ENCODE measurements around the gene LRRC15.

DNA sequence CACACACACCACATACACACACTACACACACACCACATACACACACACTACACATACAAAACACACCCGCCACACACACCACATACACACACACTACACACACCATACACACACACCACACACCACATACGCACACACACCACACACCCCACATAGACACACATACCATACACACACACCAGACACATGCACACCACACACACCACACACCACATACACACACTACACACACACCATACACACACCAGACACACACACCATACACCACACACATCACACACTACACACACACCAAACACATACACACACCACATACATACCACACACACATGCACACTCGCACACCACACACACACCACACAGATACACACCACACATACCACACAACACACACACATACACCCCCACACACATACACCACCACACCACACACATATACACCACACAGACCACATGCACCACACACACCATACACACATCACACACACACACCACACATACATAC lies 44.7 kb downstream of the LRRC15 start:
- TF ChIP-seq, protein P1, sequence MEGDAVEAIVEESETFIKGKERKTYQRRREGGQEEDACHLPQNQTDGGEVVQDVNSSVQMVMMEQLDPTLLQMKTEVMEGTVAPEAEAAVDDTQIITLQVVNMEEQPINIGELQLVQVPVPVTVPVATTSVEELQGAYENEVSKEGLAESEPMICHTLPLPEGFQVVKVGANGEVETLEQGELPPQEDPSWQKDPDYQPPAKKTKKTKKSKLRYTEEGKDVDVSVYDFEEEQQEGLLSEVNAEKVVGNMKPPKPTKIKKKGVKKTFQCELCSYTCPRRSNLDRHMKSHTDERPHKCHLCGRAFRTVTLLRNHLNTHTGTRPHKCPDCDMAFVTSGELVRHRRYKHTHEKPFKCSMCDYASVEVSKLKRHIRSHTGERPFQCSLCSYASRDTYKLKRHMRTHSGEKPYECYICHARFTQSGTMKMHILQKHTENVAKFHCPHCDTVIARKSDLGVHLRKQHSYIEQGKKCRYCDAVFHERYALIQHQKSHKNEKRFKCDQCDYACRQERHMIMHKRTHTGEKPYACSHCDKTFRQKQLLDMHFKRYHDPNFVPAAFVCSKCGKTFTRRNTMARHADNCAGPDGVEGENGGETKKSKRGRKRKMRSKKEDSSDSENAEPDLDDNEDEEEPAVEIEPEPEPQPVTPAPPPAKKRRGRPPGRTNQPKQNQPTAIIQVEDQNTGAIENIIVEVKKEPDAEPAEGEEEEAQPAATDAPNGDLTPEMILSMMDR (IDR thresholded peaks at IDR 0.05), result no peak
- TF ChIP-seq JUN (CRISPR knock-in tag; IDR thresholded peaks at IDR 0.05) (no peak), FOXK1 (CRISPR knock-in tag; IDR thresholded peaks at IDR 0.05) (no peak), NFYB (CRISPR knock-in tag; conservative IDR thresholded peaks at IDR 0.05; ENCODE audit: low read depth) (no peak), TEAD4 (CRISPR knock-in tag; IDR thresholded peaks at IDR 0.05) (no peak), ESRRA (CRISPR knock-in tag; IDR thresholded peaks at IDR 0.05; ENCODE audit: borderline replicate concordance) (no peak), CBFB (CRISPR knock-in tag; IDR thresholded peaks at IDR 0.05; ENCODE audit: low read depth) (no peak), SP1 (CRISPR knock-in tag; conservative IDR thresholded peaks at IDR 0.05) (no peak), ZNF671 (CRISPR knock-in tag; IDR thresholded peaks at IDR 0.05) (no peak), TP53 (CRISPR knock-in tag; IDR thresholded peaks at IDR 0.05) (no peak), NFE2L1 (CRISPR knock-in tag; IDR thresholded peaks at IDR 0.05) (no peak), ZNF121 (CRISPR knock-in tag; IDR thresholded peaks at IDR 0.05) (no peak)
- TF ChIP-seq, protein P2, sequence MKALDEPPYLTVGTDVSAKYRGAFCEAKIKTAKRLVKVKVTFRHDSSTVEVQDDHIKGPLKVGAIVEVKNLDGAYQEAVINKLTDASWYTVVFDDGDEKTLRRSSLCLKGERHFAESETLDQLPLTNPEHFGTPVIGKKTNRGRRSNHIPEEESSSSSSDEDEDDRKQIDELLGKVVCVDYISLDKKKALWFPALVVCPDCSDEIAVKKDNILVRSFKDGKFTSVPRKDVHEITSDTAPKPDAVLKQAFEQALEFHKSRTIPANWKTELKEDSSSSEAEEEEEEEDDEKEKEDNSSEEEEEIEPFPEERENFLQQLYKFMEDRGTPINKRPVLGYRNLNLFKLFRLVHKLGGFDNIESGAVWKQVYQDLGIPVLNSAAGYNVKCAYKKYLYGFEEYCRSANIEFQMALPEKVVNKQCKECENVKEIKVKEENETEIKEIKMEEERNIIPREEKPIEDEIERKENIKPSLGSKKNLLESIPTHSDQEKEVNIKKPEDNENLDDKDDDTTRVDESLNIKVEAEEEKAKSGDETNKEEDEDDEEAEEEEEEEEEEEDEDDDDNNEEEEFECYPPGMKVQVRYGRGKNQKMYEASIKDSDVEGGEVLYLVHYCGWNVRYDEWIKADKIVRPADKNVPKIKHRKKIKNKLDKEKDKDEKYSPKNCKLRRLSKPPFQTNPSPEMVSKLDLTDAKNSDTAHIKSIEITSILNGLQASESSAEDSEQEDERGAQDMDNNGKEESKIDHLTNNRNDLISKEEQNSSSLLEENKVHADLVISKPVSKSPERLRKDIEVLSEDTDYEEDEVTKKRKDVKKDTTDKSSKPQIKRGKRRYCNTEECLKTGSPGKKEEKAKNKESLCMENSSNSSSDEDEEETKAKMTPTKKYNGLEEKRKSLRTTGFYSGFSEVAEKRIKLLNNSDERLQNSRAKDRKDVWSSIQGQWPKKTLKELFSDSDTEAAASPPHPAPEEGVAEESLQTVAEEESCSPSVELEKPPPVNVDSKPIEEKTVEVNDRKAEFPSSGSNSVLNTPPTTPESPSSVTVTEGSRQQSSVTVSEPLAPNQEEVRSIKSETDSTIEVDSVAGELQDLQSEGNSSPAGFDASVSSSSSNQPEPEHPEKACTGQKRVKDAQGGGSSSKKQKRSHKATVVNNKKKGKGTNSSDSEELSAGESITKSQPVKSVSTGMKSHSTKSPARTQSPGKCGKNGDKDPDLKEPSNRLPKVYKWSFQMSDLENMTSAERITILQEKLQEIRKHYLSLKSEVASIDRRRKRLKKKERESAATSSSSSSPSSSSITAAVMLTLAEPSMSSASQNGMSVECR (CRISPR knock-in tag; IDR thresholded peaks at IDR 0.05; ENCODE audit: borderline replicate concordance), result no peak
- TF ChIP-seq, protein P3, sequence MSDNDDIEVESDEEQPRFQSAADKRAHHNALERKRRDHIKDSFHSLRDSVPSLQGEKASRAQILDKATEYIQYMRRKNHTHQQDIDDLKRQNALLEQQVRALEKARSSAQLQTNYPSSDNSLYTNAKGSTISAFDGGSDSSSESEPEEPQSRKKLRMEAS (CRISPR knock-in tag; IDR thresholded peaks at IDR 0.05), result no peak

Data from WTC11 (cell line).